NB4 (cell line): Measurements from ENCODE around the gene NCCRP1.
A peak's percentile ranks its signal among the peaks of the same experiment; 100 is the strongest.
"Not testable (repeated sequence)": the region's sequence is repeated elsewhere in the genome, so short reads cannot be mapped to it uniquely, and the experiment has no call there.

Source experiments
- DNase-seq: peaks from one replicate; pipeline ENCODE4 v3.0.0; 2010; ENCODE audit warnings: low read depth
- H3K4me3 ChIP-seq: one replicate; pipeline ENCODE4 v1.5.1; 2011; ENCODE audit warnings: mild to moderate bottlenecking, low read depth, low read length, moderate library complexity
- CTCF ChIP-seq: IDR thresholded peaks from one replicate; pipeline ENCODE4 v1.5.1; 2012; ENCODE audit warnings: low read depth, low read length
- MAX ChIP-seq: IDR thresholded peaks from 2 replicates; pipeline ENCODE4 v1.6.1; 2011; ENCODE audit warnings: low read depth, low read length
- MYC ChIP-seq: IDR thresholded peaks from 2 replicates; pipeline ENCODE4 v1.6.1; 2011; ENCODE audit warnings: low read depth, low read length
- POLR2A ChIP-seq: IDR thresholded peaks from 2 replicates; pipeline ENCODE4 v1.6.1; 2011; ENCODE audit warnings: mild to moderate bottlenecking; ENCODE audit not compliant: insufficient read length; ENCODE audit errors: extremely low read depth

NCCRP1 gene

GRCh38 chr19:39238209-39238608, 41.4 kb downstream of the NCCRP1 start:
- DNase-seq, result no peak
- H3K4me3 ChIP-seq, result no peak overlapping the region
- no peak for TF ChIP-seq MYC
- TF ChIP-seq CTCF, result no peak
- no peak for TF ChIP-seq POLR2A
- TF ChIP-seq MAX, result no peak

DNA sequence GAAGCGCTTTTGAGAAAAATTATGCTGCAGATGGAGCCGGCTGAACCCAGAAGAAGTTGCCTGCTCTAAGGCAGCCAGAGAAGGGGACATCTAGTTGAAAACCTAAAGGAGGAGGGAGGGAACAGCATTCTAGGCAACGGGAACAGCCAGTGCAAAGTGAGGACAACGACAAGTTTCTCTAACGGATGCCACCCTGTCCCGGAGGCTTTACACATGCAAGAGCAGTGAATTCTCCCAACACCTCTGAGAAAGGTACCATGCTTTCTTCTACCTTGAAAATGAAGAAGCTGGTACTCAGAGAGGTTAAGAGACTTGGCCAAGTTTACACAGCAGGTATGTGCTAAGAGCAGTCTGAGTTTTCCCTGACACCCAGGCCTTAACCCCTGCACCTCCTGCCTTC, 42.2 kb downstream of the NCCRP1 start:
- no peak for DNase-seq
- TF ChIP-seq MYC (no peak), MAX (no peak), POLR2A (no peak), CTCF (no peak)
- H3K4me3 ChIP-seq, result no peak overlapping the region

GRCh38 chr19:39240421-39240820, 43.7 kb downstream of the NCCRP1 start:
- DNase-seq, result peak; percentile 14
- TF ChIP-seq MAX (no peak), POLR2A (no peak), MYC (no peak), CTCF (no peak)
- H3K4me3 ChIP-seq, result no peak overlapping the region

GRCh38 chr19:39243741-39244140, 47.0 kb downstream of the NCCRP1 start:
- not testable (repeated sequence) for H3K4me3 ChIP-seq, DNase-seq

DNA sequence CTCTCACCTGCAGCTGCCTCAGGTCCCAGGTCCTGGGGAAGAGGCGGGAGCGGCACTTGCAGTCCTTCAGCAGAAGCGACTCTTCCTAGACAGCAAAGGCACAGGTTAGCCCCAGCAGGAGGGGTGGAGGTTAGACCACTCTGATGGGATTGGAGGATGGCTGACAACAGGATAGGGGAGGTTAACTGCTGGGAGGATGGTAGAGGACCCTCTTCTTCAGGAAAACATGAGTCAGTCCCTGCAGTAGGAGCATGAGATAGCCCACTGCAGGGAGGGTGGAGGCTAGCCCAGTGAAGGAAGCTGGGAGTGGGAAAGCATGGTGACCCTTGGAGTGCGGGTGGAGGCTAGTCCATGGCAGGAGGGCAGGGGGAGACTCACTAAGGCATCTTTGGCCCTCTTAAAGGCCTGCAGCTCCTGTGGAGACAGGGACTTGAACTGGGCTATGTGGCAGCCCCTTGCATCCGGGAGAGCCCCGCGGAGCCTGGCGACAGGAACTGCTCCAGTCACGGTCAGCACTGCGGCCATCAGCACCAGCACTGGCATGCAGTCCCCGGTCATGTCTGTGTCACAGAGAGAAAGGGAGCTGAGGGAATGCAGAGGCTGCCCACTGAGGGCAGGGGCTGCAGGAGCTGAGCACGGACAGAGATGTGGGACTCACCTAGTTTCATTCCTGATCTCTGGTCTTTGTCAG, 47.8 kb downstream of the NCCRP1 start, which contains the start of gene IFNL3:
Gene IFNL3, minus strand, starts transcription at position 597 of the 691 bp plus-strand sequence. Its CDS starts 39 bp downstream, at position 558.
- DNase-seq, H3K4me3 ChIP-seq: not testable (repeated sequence)

- H3K4me3 ChIP-seq, DNase-seq: not testable (repeated sequence)
Observed at GRCh38 chr19:39245166-39245565, 48.4 kb downstream of the NCCRP1 start.

DNA sequence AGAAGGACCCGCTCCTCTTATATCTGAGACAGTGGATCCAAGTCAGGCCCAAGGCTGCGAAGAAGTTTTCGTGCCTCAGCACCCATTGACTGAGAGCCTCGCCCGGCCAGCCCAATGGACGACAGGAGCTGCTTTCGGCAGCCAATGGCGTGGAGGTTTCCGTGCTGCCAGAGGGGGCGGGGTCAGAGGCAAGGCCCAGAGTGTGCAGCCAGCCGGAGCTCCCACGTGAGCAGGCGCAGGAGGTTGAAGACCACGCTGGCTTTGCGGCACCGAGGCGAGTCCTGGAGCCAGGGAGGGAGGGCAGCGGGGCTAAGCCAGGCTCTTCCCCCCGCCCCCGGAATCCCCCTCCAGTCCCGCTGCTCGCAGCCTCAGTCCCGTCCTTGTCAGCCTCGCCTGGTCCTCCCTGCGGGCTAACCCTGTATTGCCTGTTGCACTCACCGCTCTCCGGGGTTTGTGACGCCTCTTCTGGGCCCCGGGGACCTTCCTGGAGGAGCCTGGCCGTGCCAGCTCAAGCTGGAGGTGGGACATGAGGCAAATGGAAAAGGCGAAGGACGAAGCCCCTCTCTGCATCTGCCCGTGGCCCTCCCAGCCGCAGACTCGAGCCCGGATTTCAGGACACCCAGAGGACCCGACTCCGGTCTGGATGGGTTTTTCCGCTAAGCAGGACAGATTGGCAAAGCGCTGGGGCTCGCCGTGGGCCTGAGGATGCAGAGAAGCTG, 50.3 kb downstream of the NCCRP1 start:
- no peak for DNase-seq
- TF ChIP-seq CTCF, result no peak
- no peak for TF ChIP-seq MAX
- TF ChIP-seq POLR2A, result no peak
- TF ChIP-seq MYC, result no peak
- no peak overlapping the region for H3K4me3 ChIP-seq
